Measurements from ENCODE around the gene PCF11. TPM values are rescaled to one million over a fixed set of nuclear protein-coding genes. Genes with fewer than 3 reads are reported as not detected.

Gene PCF11
- total and polyA plus RNA-seq, 2 of the 4 experiments (the other 2 are of a cell fraction), result 19.2 to 26.7 TPM

GRCh38 chr11:83122766-83123165 lies 34.2 kb upstream of the PCF11 start:
- no peak overlapping the region for H3K18ac ChIP-seq (ENCODE audit: low read depth, low read length)
- ChIA-PET CTCF (no interaction called here), POLR2A (ENCODE audit: unreplicated experiment) (no interaction called here)
- no peak overlapping the region for H3K23ac ChIP-seq (ENCODE audit: low read depth, low read length)
- H3K9ac ChIP-seq (ENCODE audit: low read depth, low read length), result no peak overlapping the region
- H4K91ac ChIP-seq (ENCODE audit: insufficient read depth, low read depth, low read length), result no peak overlapping the region
- H2BK5ac ChIP-seq (ENCODE audit: low read depth, low read length, poor library complexity, severe bottlenecking), result no peak overlapping the region
- H4K5ac ChIP-seq (ENCODE audit: low read depth, low read length), result no peak overlapping the region
- TF ChIP-seq CHD1 (IDR thresholded peaks at IDR 0.05; ENCODE audit: low read depth, low read length) (no peak), POLR2A (IDR thresholded peaks at IDR 0.05; ENCODE audit: low read depth, low read length) (no peak), MXI1 (IDR thresholded peaks at IDR 0.05; ENCODE audit: borderline replicate concordance, low read depth, low read length) (no peak), NFE2L2 (IDR thresholded peaks at IDR 0.05; ENCODE audit: low read depth, low read length) (no peak), RAD21 (IDR thresholded peaks at IDR 0.05; ENCODE audit: low read length) (no peak)
- dilution Hi-C loops (cut with HindIII; ENCODE audit: low sequenced_read_pairs, unreplicated experiment), result no loop called here
- H2BK120ac ChIP-seq (ENCODE audit: low read depth, low read length), result no peak overlapping the region
- intact Hi-C loops (cut with micrococcal nuclease), result no loop called here
- peaks cover 2% of the 10 kb centered on the region for H3K27me3 ChIP-seq (ENCODE audit: control insufficient read depth, insufficient read depth, low read length)
- H3K56ac ChIP-seq (ENCODE audit: extremely low read depth, insufficient read depth, low read length), result no peak overlapping the region
- no peak overlapping the region for H3K14ac ChIP-seq (replicated peaks; ENCODE audit: low read depth, low read length)
- H3K9me1 ChIP-seq (ENCODE audit: insufficient read depth, low read length), result no peaks in the 10 kb centered on the region
- no peak overlapping the region for H3K27ac ChIP-seq (ENCODE audit: insufficient read depth, low read length)
- no CpG with 5 or more reads among the region's 2 CpGs for WGBS, 2 experiments (ENCODE audit: extremely low coverage in 2 of 2, insufficient read length in 1 of 2)
- H4K8ac ChIP-seq (ENCODE audit: low read depth in 2 of 2, low read length in 2 of 2), result no peak overlapping the region
- in situ Hi-C loops (cut with MboI; ENCODE audit: low sequenced_read_pairs), result no loop called here
- peaks cover 2% of the 10 kb centered on the region; the same call in 1 of the 2 replicates for H3K9me3 ChIP-seq (ENCODE audit: control insufficient read depth, insufficient read depth, low read length)
- ATAC-seq (ENCODE audit: low read depth) (no peak), DNase-seq (no peak)
- peaks cover 10% of the 10 kb centered on the region for H3K4me1 ChIP-seq (ENCODE audit: control insufficient read depth, insufficient read depth, low read length)
- H2BK15ac ChIP-seq (ENCODE audit: low read depth, low read length), result no peak overlapping the region
- H2AFZ ChIP-seq (replicated peaks; ENCODE audit: low read length, poor library complexity), result no peak overlapping the region
- H4K20me1 ChIP-seq (ENCODE audit: insufficient read depth, low read length), result no peaks in the 10 kb centered on the region; the same call in 1 of the 2 replicates
- H3K79me1 ChIP-seq (ENCODE audit: low read depth in 1 of 2, low read length in 2 of 2), result no peaks in the 10 kb centered on the region
- no peak overlapping the region for H2AK5ac ChIP-seq (ENCODE audit: low read depth, low read length)
- H3K4me2 ChIP-seq (ENCODE audit: low read depth, low read length), result no peak overlapping the region
- H3K4me3 ChIP-seq (ENCODE audit: insufficient read depth, low read depth, low read length), result no peak overlapping the region
- no peak overlapping the region for H2BK20ac ChIP-seq (ENCODE audit: low read depth, low read length)
- no peaks in the 10 kb centered on the region for H3K36me3 ChIP-seq (ENCODE audit: control insufficient read depth, insufficient read depth, low read length)
- BruUV-seq (replicated peaks), result no TSS peak
- H3K4ac ChIP-seq (ENCODE audit: low read depth, low read length), result no peak overlapping the region
- no peak overlapping the region for H2AK9ac ChIP-seq (replicated peaks; ENCODE audit: low read depth, low read length, poor library complexity)

Data from IMR-90 (cell line).